H1 (cell line): ENCODE data around the gene NCBP1. TPM values are rescaled to one million over a fixed set of nuclear protein-coding genes. Genes with fewer than 3 reads are reported as not detected.

Experiments used
- CTCF ChIA-PET: fragments of 300-600 bp; sonication (Branson Sonifier 250); formaldehyde crosslinking; loops from one replicate; lab custom pipeline; 2021; ENCODE audit not compliant: partially characterized antibody; lab: Charles Lee
- POLR2A ChIA-PET: fragments of 300-600 bp; sonication (Branson Sonifier 250); formaldehyde crosslinking; loops from one replicate; lab custom pipeline; 2021; ENCODE audit warnings: inconsistent platforms; ENCODE audit not compliant: partially characterized antibody; lab: Charles Lee
- DNase-seq, 2 experiments: peaks; one replicate each; pipeline versions ENCODE4 v3.0.0 to v3.0.0-alpha.2; 2010 to 2022; ENCODE audit warnings: low spot score in 2 of 2, low read depth in 1 of 2, mixed read lengths in 1 of 2
- FAIRE-seq: peaks from 2 replicates; lab custom pipeline; 2011; peaks lifted over from hg19 to GRCh38; lab: Jason Lieb, UNC
- H2AFZ ChIP-seq: 2 replicates; pipeline ENCODE4 v1.8.1; 2012; ENCODE audit warnings: low read length, inconsistent platforms
- H2AK5ac ChIP-seq: 2 replicates; pipeline ENCODE4 v1.6.1; 2013; ENCODE audit warnings: low read depth, low read length
- H2BK120ac ChIP-seq: replicated peaks from 2 replicates; pipeline ENCODE3; 2013; ENCODE audit warnings: low read depth, low read length, inconsistent platforms
- H2BK12ac ChIP-seq: 2 replicates; pipeline ENCODE4 v1.6.1; 2013; ENCODE audit warnings: low read depth, low read length
- H2BK15ac ChIP-seq: 2 replicates; pipeline ENCODE4 v1.6.1; 2013; ENCODE audit warnings: low read length
- H2BK20ac ChIP-seq: 2 replicates; pipeline ENCODE4 v1.6.1; 2013; ENCODE audit warnings: low read length
- H2BK5ac ChIP-seq: 2 replicates; pipeline ENCODE4 v1.6.1; 2013; ENCODE audit warnings: low read depth, low read length
- H3K14ac ChIP-seq: 2 replicates; pipeline ENCODE4 v1.6.1; 2013; ENCODE audit warnings: inconsistent platforms; ENCODE audit not compliant: insufficient read length
- H3K18ac ChIP-seq: 2 replicates; pipeline ENCODE4 v1.6.1; 2013; ENCODE audit warnings: low read length; ENCODE audit errors: extremely low read depth
- H3K23ac ChIP-seq: 2 replicates; pipeline ENCODE4 v1.6.1; 2013; ENCODE audit warnings: inconsistent platforms; ENCODE audit not compliant: insufficient read length
- H3K23me2 ChIP-seq: 2 replicates; pipeline ENCODE4 v1.6.1; 2013; ENCODE audit warnings: low read depth, low read length
- H3K27ac ChIP-seq: 2 replicates; pipeline ENCODE4 v1.6.1; 2011; ENCODE audit warnings: low read depth, low read length, inconsistent platforms
- H3K27me3 ChIP-seq, 4 experiments: replicated peaks in 1 of 4; 1 replicate in 1 of 4; 2 replicates in 3 of 4; pipeline versions ENCODE4 v1.6.1 to v1.8.1; 2011 to 2013; ENCODE audit warnings: low read length in 3 of 4, mild to moderate bottlenecking in 3 of 4, inconsistent platforms in 2 of 4, mixed read lengths in 2 of 4, moderate library complexity in 1 of 4; ENCODE audit not compliant: control insufficient read depth in 3 of 4, insufficient read depth in 3 of 4; ENCODE audit errors: extremely low read depth in 1 of 4
- H3K36me3 ChIP-seq, 4 experiments: 2 replicates each; pipeline versions ENCODE4 v1.6.1 to v1.8.1; 2011 to 2013; ENCODE audit warnings: mild to moderate bottlenecking in 4 of 4, low read length in 3 of 4, moderate library complexity in 2 of 4, control low read depth in 1 of 4, inconsistent platforms in 1 of 4; ENCODE audit not compliant: insufficient read depth in 4 of 4, control insufficient read depth in 2 of 4
- H3K4ac ChIP-seq: replicated peaks from 2 replicates; pipeline ENCODE3; 2013; ENCODE audit warnings: low read length, low read depth, mixed read lengths, inconsistent platforms; ENCODE audit not compliant: insufficient read length
- H3K4me1 ChIP-seq, 4 experiments: replicated peaks in 1 of 4; 1 replicate in 1 of 4; 2 replicates in 3 of 4; pipeline versions ENCODE4 v1.6.1 to v1.8.1; 2011 to 2013; ENCODE audit warnings: low read length in 3 of 4, inconsistent platforms in 2 of 4, mixed read lengths in 1 of 4; ENCODE audit not compliant: insufficient read depth in 4 of 4, control insufficient read depth in 3 of 4
- H3K4me2 ChIP-seq, 2 experiments: 2 replicates each; pipeline versions ENCODE4 v1.6.1 to v1.8.1; 2011 to 2013; ENCODE audit warnings: low read depth in 2 of 2, low read length in 2 of 2, control low read depth in 1 of 2, inconsistent platforms in 1 of 2, mild to moderate bottlenecking in 1 of 2; ENCODE audit not compliant: insufficient read depth in 1 of 2
- H3K4me3 ChIP-seq, 4 experiments: fragments of 200-600, 300-600 bp in 1 of 4; sonication (generic), shearing (Covaris generic), sonication (Bioruptor Twin) in 1 of 4; 2 replicates each; pipeline versions ENCODE4 v1.5.1 to v1.8.1; 2011 to 2016; ENCODE audit warnings: low read length in 4 of 4, low read depth in 3 of 4, control low read depth in 2 of 4, inconsistent platforms in 2 of 4, mild to moderate bottlenecking in 2 of 4, mixed read lengths in 1 of 4, moderate library complexity in 1 of 4; ENCODE audit not compliant: insufficient read depth in 2 of 4; ENCODE audit errors: extremely low read depth in 1 of 4
- H3K56ac ChIP-seq: replicated peaks from 2 replicates; pipeline ENCODE3; 2013; ENCODE audit warnings: low read depth, mild to moderate bottlenecking, mixed read lengths, low read length, inconsistent platforms; ENCODE audit not compliant: insufficient read length
- H3K79me1 ChIP-seq: 2 replicates; pipeline ENCODE4 v1.6.1; 2013; ENCODE audit warnings: low read depth, low read length, control low read depth
- H3K79me2 ChIP-seq, 2 experiments: 2 replicates each; pipeline versions ENCODE4 v1.6.1 to v1.8.1; 2012 to 2013; ENCODE audit warnings: low read length in 2 of 2, mild to moderate bottlenecking in 2 of 2, inconsistent platforms in 1 of 2; ENCODE audit not compliant: insufficient read depth in 2 of 2, control insufficient read depth in 1 of 2
- H3K9ac ChIP-seq, 4 experiments: replicated peaks in 1 of 4; 1 replicate in 1 of 4; 2 replicates in 3 of 4; pipeline versions ENCODE4 v1.6.1 to v1.8.1; 2011 to 2013; ENCODE audit warnings: low read depth in 3 of 4, low read length in 3 of 4, control low read depth in 2 of 4, mild to moderate bottlenecking in 2 of 4, moderate library complexity in 2 of 4, inconsistent platforms in 1 of 4; ENCODE audit errors: extremely low read depth in 1 of 4
- H3K9me3 ChIP-seq, 2 experiments: 2 replicates each; pipeline versions ENCODE4 v1.6.1 to v1.8.1; 2012 to 2013; ENCODE audit warnings: mild to moderate bottlenecking in 2 of 2, moderate library complexity in 2 of 2, control low read depth in 1 of 2, inconsistent platforms in 1 of 2, low read depth in 1 of 2, low read length in 1 of 2, mixed read lengths in 1 of 2; ENCODE audit not compliant: insufficient read depth in 2 of 2
- H4K20me1 ChIP-seq, 2 experiments: replicated peaks in 1 of 2; 2 replicates each; pipeline versions ENCODE3 to v1.8.1; 2011 to 2013; ENCODE audit warnings: inconsistent platforms in 2 of 2, low read length in 2 of 2, mild to moderate bottlenecking in 1 of 2; ENCODE audit not compliant: insufficient read depth in 2 of 2, control insufficient read depth in 1 of 2
- H4K5ac ChIP-seq: 2 replicates; pipeline ENCODE4 v1.6.1; 2013; ENCODE audit warnings: low read length, low read depth, mixed read lengths, inconsistent platforms; ENCODE audit not compliant: insufficient read length
- H4K8ac ChIP-seq: 2 replicates; pipeline ENCODE4 v1.8.0; 2013; ENCODE audit warnings: mild to moderate bottlenecking, moderate library complexity, low read length, inconsistent platforms; ENCODE audit not compliant: insufficient read depth; ENCODE audit errors: extremely low read depth
- H4K91ac ChIP-seq: replicated peaks from 2 replicates; pipeline ENCODE3; 2013; ENCODE audit warnings: low read length, mixed read lengths, inconsistent platforms; ENCODE audit not compliant: insufficient read length
- BACH1 ChIP-seq: IDR thresholded peaks from 2 replicates; pipeline ENCODE4 v1.6.1; 2012; ENCODE audit warnings: low read length, improper control_type of control experiment
- BCL11A ChIP-seq, 2 experiments: IDR thresholded peaks; one replicate each; pipeline ENCODE4 v1.6.1; 2011; ENCODE audit warnings: low read depth in 2 of 2, low read length in 2 of 2, mild to moderate bottlenecking in 2 of 2
- CHD2 ChIP-seq: IDR thresholded peaks from 2 replicates; pipeline ENCODE4 v1.6.1; 2012; ENCODE audit warnings: low read length, improper control_type of control experiment
- EZH2 ChIP-seq: fragments of 200-600 bp; sonication (generic); IDR thresholded peaks from 2 replicates; pipeline ENCODE4 v1.7.1; 2012; ENCODE audit warnings: low read depth, mild to moderate bottlenecking, moderate library complexity, low read length, inconsistent platforms; ENCODE audit not compliant: severe bottlenecking
- HDAC2 ChIP-seq, 2 experiments: fragments of 300-600 bp in 1 of 2; sonication (generic) in 1 of 2; IDR thresholded peaks; 2 replicates each; pipeline ENCODE4 v1.6.1; 2011 to 2012; ENCODE audit warnings: low read depth in 2 of 2, low read length in 2 of 2, mild to moderate bottlenecking in 2 of 2, moderate library complexity in 2 of 2, borderline replicate concordance in 1 of 2, inconsistent platforms in 1 of 2
- JUN ChIP-seq: IDR thresholded peaks from 2 replicates; pipeline ENCODE4 v1.6.1; 2011; ENCODE audit warnings: low read depth, mild to moderate bottlenecking, improper control_type of control experiment, low read length
- KDM5A ChIP-seq: fragments of 200-600 bp; IDR thresholded peaks from 2 replicates; pipeline ENCODE4 v1.7.1; 2012; ENCODE audit warnings: mild to moderate bottlenecking, low read length, inconsistent platforms, mixed read lengths
- MAFK ChIP-seq: IDR thresholded peaks from 2 replicates; pipeline ENCODE4 v1.6.1; 2012; ENCODE audit warnings: low read depth, mild to moderate bottlenecking, improper control_type of control experiment, low read length
- POLR2A ChIP-seq, 2 experiments: IDR thresholded peaks; 1 replicate in 1 of 2; 2 replicates in 1 of 2; pipeline ENCODE4 v1.6.1; 2011; ENCODE audit warnings: low read depth in 2 of 2, low read length in 2 of 2, mild to moderate bottlenecking in 2 of 2; ENCODE audit errors: control extremely low read depth in 1 of 2
- POLR2AphosphoS5 ChIP-seq: IDR thresholded peaks from 2 replicates; pipeline ENCODE4 v1.6.1; 2011; ENCODE audit warnings: low read depth, low read length
- SRF ChIP-seq: IDR thresholded peaks from 2 replicates; pipeline ENCODE4 v1.6.1; 2011; ENCODE audit warnings: mild to moderate bottlenecking, low read depth, low read length, moderate library complexity
- TCF12 ChIP-seq: IDR thresholded peaks from 2 replicates; pipeline ENCODE4 v1.6.1; 2011; ENCODE audit warnings: low read depth, mild to moderate bottlenecking, low read length
- WGBS, 2 experiments: shearing (Covaris generic) in 1 of 2; methylation state at CpG; one replicate each; pipeline versions ENCODE4 v1.1.6 to v1.1.7; 2013 to 2015; ENCODE audit warnings: low lambda C conversion rate in 2 of 2, mixed read lengths in 2 of 2, inconsistent platforms in 1 of 2, low coverage in 1 of 2, missing lambda C conversion rate in 1 of 2; ENCODE audit not compliant: insufficient replicate concordance in 2 of 2, insufficient coverage in 1 of 2, insufficient read length in 1 of 2; ENCODE audit errors: extremely low coverage in 1 of 2, missing lambda C conversion rate in 1 of 2; 5-methylcytosine and 5-hydroxymethylcytosine counted together
- polyA plus RNA-seq, 7 experiments: library from polyadenylated mRNA; depleted of rRNA in 3 of 7; stranded (reverse) in 5 of 7; unstranded in 2 of 7; fragments of >200 nt in 5 of 7; fragments of 200-250 nt in 2 of 7; gene quantifications; 1 replicate in 5 of 7; 2 replicates in 1 of 7; 4 replicates in 1 of 7; pipeline versions ENCODE4 v1.2.1 to v1.2.3, GENCODE V29; 2011 to 2013; ENCODE audit warnings: missing spikeins in 2 of 7, mixed read lengths in 2 of 7
- total RNA-seq: library from RNA; stranded (reverse); fragmentation: NEBNext Ultra II Directional; extraction: Animal tissue kit (Norgen Biotek cat#: 25700); gene quantifications from 2 replicates; pipeline ENCODE4 v1.2.1, GENCODE V29; 2021
- TF ChIP-seq, protein P1 (sequence below), 3 experiments: IDR thresholded peaks; 1 replicate in 2 of 3; 2 replicates in 1 of 3; pipeline versions ENCODE4 v1.5.1 to v1.6.1; 2011; ENCODE audit warnings: low read length in 3 of 3, mild to moderate bottlenecking in 3 of 3, inconsistent platforms in 2 of 3, low read depth in 1 of 3, moderate library complexity in 1 of 3; ENCODE audit not compliant: insufficient read depth in 1 of 3; ENCODE audit errors: control extremely low read depth in 1 of 3

NCBP1 gene
- total and polyA plus RNA-seq, 2 of the 8 experiments (the other 6 are each of a cell fraction or from before 2014, with no cell fraction given) = 14.7 to 54.0 TPM

DNA sequence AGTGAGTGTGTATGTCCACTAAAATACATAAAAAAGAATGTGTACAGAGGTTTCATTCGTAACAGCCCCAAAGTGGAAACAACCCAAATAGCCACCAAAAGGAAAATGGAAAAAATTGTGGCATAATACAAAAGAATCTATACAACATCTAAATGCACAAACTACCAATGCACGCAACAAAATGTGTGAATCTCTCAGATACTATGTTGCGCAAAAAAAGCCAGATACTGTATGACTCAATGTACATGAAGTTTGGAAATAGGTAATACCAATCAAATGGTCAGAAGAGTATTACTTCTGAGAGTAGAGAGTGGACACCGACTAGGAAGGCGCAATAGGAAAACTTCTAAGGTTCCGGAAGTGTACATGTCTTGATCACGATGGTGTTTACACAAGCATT lies 61.1 kb downstream of the NCBP1 start:
- H3K9ac ChIP-seq = no peak overlapping the region
- H4K5ac ChIP-seq = no peak overlapping the region
- no peak for DNase-seq
- no peak for FAIRE-seq
- H3K23ac ChIP-seq = no peak overlapping the region
- H3K79me1 ChIP-seq = no peaks in the 10 kb centered on the region
- H3K27me3 ChIP-seq = peaks cover 0 to 15% (median 11%) of the 10 kb centered on the region in 4 experiments; a peak in 6 of 7 replicates
- no peak overlapping the region for H2BK15ac ChIP-seq
- no peak overlapping the region for H2BK5ac ChIP-seq
- no peak overlapping the region for H2AK5ac ChIP-seq
- no peaks in the 10 kb centered on the region for H3K79me2 ChIP-seq
- H3K4me3 ChIP-seq = no peak overlapping the region
- H4K8ac ChIP-seq = no peak overlapping the region
- 91% methylated on average over 7 of the region's 7 CpGs; no CpG with 5 or more reads in 1 of the 2 experiments for WGBS, 2 experiments
- H4K91ac ChIP-seq = no peak overlapping the region
- H3K4me1 ChIP-seq = peaks cover 0 to 4% (median 1%) of the 10 kb centered on the region in 4 experiments; a peak in 2 of 7 replicates
- ChIA-PET POLR2A (no interaction called here), CTCF (no interaction called here)
- H3K14ac ChIP-seq = no peak overlapping the region
- H3K56ac ChIP-seq = no peak overlapping the region
- no peak overlapping the region for H3K4ac ChIP-seq
- no peak overlapping the region for H3K27ac ChIP-seq
- H3K18ac ChIP-seq = no peak overlapping the region
- H3K23me2 ChIP-seq = peaks cover 9% of the 10 kb centered on the region; the same call in 1 of the 2 replicates
- H3K4me2 ChIP-seq = no peak overlapping the region
- no peak overlapping the region for H2BK20ac ChIP-seq
- no peaks in the 10 kb centered on the region for H3K36me3 ChIP-seq
- no peak overlapping the region for H2BK12ac ChIP-seq
- H4K20me1 ChIP-seq = peaks cover 0 to 2% of the 10 kb centered on the region in 2 experiments
- H3K9me3 ChIP-seq = no peaks in the 10 kb centered on the region
- no peak overlapping the region for H2BK120ac ChIP-seq
- no peak overlapping the region for H2AFZ ChIP-seq
- TF ChIP-seq EZH2 (no peak), POLR2A (IDR thresholded peaks at IDR 0.05; ENCODE audit: control extremely low read depth in 1 of 2, low read depth in 2 of 2, low read length in 2 of 2) (no peak), BACH1 (no peak), CHD2 (no peak), KDM5A (no peak), SRF (no peak), JUN (no peak), BCL11A (IDR thresholded peaks at IDR 0.05; ENCODE audit: low read depth in 2 of 2, low read length in 2 of 2) (no peak), HDAC2 (IDR thresholded peaks at IDR 0.05; ENCODE audit: borderline replicate concordance in 1 of 2, low read depth in 2 of 2, low read length in 2 of 2) (no peak), POLR2AphosphoS5 (no peak), TCF12 (no peak), MAFK (no peak)
- TF ChIP-seq, protein P1, sequence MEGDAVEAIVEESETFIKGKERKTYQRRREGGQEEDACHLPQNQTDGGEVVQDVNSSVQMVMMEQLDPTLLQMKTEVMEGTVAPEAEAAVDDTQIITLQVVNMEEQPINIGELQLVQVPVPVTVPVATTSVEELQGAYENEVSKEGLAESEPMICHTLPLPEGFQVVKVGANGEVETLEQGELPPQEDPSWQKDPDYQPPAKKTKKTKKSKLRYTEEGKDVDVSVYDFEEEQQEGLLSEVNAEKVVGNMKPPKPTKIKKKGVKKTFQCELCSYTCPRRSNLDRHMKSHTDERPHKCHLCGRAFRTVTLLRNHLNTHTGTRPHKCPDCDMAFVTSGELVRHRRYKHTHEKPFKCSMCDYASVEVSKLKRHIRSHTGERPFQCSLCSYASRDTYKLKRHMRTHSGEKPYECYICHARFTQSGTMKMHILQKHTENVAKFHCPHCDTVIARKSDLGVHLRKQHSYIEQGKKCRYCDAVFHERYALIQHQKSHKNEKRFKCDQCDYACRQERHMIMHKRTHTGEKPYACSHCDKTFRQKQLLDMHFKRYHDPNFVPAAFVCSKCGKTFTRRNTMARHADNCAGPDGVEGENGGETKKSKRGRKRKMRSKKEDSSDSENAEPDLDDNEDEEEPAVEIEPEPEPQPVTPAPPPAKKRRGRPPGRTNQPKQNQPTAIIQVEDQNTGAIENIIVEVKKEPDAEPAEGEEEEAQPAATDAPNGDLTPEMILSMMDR (IDR thresholded peaks at IDR 0.05; ENCODE audit: control extremely low read depth in 1 of 3, insufficient read depth in 1 of 3, low read depth in 1 of 3, low read length in 3 of 3) = no peak
